Measurements from ENCODE around the gene TPST2. TPM values are rescaled to one million over a fixed set of nuclear protein-coding genes. Genes with fewer than 3 reads are reported as not detected.

TPST2 gene
- total and polyA plus RNA-seq, 10 of the 15 experiments (the other 5 are each of a cell fraction or from before 2014, with no cell fraction given): 6.3 to 33.7 (median 28.4) TPM

GRCh38 chr22:26619510-26619909 lies 29.6 kb upstream of the TPST2 start:
- intact Hi-C loops (cut with micrococcal nuclease; ENCODE audit: unreplicated experiment): no loop called here
- ChIA-PET SMC1A (ENCODE audit: uncharacterized antibody, unreplicated experiment) (no interaction called here), RAD21 (ENCODE audit: unreplicated experiment) (no interaction called here), POLR2A (no interaction called here), CTCF (interaction anchor here (0.9 to 1.3 kb wide), 2 partner anchors 8 to 28 kb away, joined by 3 read pairs; no protein-coding TSS in a partner anchor)
- no peak for DNase-seq (ENCODE audit: low read depth, low spot score)
- H2AFZ ChIP-seq (ENCODE audit: control insufficient read depth, low read depth, low read length): no peak overlapping the region
- in situ Hi-C loops (cut with MboI): no loop called here
- peaks cover 18% of the 10 kb centered on the region for H3K4me1 ChIP-seq (ENCODE audit: control insufficient read depth, insufficient read depth, low read length)
- no peaks in the 10 kb centered on the region for H3K36me3 ChIP-seq (ENCODE audit: control insufficient read depth in 2 of 2, insufficient read depth in 2 of 2, low read length in 1 of 2)
- no peak overlapping the region for H3K9ac ChIP-seq (ENCODE audit: control insufficient read depth, insufficient read depth, low read length)
- H3K4me3 ChIP-seq: no peak overlapping the region
- FAIRE-seq: no peak
- no peak for ATAC-seq
- BruUV-seq (replicated peaks): no TSS peak
- TF ChIP-seq HDAC6 (IDR thresholded peaks at IDR 0.05; ENCODE audit: unreplicated experiment): no peak
- no peak for TF ChIP-seq SMAD1 (IDR thresholded peaks at IDR 0.05; ENCODE audit: low read depth, partially characterized antibody)
- TF ChIP-seq BMI1 (IDR thresholded peaks at IDR 0.05; ENCODE audit: borderline replicate concordance): no peak
- TF ChIP-seq JUNB (IDR thresholded peaks at IDR 0.05): no peak
- TF ChIP-seq PML (IDR thresholded peaks at IDR 0.05; ENCODE audit: low read length): no peak
- TF ChIP-seq SREBF1 (IDR thresholded peaks at IDR 0.05; ENCODE audit: low read length): no peak
- TF ChIP-seq ZNF274 (IDR thresholded peaks at IDR 0.05; ENCODE audit: insufficient read depth, insufficient read length): no peak
- TF ChIP-seq ZBTB40 (IDR thresholded peaks at IDR 0.05; ENCODE audit: borderline replicate concordance): no peak
- no peak for TF ChIP-seq PBX3 (IDR thresholded peaks at IDR 0.05; ENCODE audit: insufficient replicate concordance, low read depth, low read length)
- H4K20me1 ChIP-seq (ENCODE audit: control insufficient read depth, insufficient read depth): no peaks in the 10 kb centered on the region
- no peak overlapping the region for H3K27ac ChIP-seq (ENCODE audit: control insufficient read depth, insufficient read depth)
- no peak overlapping the region for H3K4me2 ChIP-seq (ENCODE audit: control insufficient read depth, insufficient read depth)
- WGBS (ENCODE audit: insufficient coverage, insufficient replicate concordance, low lambda C conversion rate, missing lambda C conversion rate): 42% methylated on average over 6 of the region's 6 CpGs
- no peaks in the 10 kb centered on the region for H3K9me3 ChIP-seq (replicated peaks; ENCODE audit: control insufficient read depth, insufficient read depth, low read length)
- no peaks in the 10 kb centered on the region for H3K79me2 ChIP-seq (ENCODE audit: control insufficient read depth, insufficient read depth, low read length)
- H3K27me3 ChIP-seq (replicated peaks in 1 of 2; ENCODE audit: control insufficient read depth in 2 of 2, insufficient read depth in 2 of 2, low read length in 1 of 2): no peaks in the 10 kb centered on the region
